ENCODE data around the gene NAA40.

DNA sequence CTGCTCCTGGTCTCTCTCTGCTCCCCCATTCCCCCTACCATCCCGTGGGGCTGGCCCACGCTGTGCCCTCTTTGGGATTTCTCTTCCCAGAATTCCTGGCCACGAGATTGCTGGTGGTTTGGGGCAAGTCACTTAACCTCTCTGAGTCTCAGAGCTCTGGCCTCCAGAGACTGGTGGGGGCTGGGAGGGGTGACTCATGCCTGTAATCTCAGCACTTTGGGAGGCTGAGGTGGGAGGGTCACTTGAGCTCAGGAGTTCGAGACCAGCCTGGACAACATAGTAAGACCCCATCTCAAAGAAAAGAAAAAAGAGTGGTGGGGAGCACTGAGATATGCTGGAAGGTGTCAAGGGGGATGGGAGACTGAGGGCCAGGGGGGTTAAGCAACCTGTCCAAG lies 65.8 kb downstream of the NAA40 start:
- no peak for TF ChIP-seq EZH2 (IDR thresholded peaks at IDR 0.05; ENCODE audit: borderline replicate concordance, low read depth, low read length, severe bottlenecking)
- TF ChIP-seq, protein P1, sequence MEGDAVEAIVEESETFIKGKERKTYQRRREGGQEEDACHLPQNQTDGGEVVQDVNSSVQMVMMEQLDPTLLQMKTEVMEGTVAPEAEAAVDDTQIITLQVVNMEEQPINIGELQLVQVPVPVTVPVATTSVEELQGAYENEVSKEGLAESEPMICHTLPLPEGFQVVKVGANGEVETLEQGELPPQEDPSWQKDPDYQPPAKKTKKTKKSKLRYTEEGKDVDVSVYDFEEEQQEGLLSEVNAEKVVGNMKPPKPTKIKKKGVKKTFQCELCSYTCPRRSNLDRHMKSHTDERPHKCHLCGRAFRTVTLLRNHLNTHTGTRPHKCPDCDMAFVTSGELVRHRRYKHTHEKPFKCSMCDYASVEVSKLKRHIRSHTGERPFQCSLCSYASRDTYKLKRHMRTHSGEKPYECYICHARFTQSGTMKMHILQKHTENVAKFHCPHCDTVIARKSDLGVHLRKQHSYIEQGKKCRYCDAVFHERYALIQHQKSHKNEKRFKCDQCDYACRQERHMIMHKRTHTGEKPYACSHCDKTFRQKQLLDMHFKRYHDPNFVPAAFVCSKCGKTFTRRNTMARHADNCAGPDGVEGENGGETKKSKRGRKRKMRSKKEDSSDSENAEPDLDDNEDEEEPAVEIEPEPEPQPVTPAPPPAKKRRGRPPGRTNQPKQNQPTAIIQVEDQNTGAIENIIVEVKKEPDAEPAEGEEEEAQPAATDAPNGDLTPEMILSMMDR (IDR thresholded peaks at IDR 0.05; ENCODE audit: borderline replicate concordance, extremely low read depth, low read length, poor library complexity, severe bottlenecking): no peak
